Measurements from ENCODE around the gene BTBD6.

Gene BTBD6

DNA sequence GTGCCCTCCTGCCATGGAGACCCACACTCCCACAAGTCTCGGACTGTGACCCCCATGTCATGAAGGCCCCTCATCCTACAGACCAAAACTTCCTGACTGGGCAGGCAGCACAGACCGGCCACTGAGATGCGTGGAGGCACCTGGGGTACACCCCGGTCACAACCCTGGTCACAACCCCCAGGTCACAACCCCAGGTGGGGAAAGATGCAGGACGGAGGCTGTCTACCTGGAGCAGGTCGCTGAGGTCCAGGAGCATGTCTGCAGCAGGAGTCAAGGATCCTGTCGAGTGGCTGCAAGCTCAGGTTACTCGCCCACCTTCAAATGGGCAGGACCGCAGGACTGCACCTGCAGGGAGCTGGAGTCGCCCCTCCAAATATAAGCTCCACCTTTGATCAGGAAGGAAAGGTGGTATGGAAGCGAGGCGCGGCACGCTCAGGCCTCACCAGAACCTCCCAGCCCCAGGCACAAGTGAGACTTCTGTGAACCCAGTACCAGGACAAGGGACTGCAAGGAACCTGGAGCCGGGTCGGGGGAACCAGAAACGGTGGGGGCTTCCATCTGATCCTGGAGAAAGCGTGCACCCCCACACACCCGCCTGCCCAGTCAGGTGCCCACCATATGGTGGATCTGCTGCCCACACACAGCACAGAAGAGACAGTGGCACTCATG lies 8.1 kb downstream of the BTBD6 start:
- Histone ChIP-seq H3K9ac (no peak overlapping the region), H3K79me2 (peaks cover 2% of the 10 kb centered on the region), H3K27ac (no peak overlapping the region), H3K36me3 (ENCODE audit: control insufficient read depth, insufficient read depth, low read length) (no peaks in the 10 kb centered on the region), H3K27me3 (ENCODE audit: control insufficient read depth, insufficient read depth, low read length) (no peaks in the 10 kb centered on the region), H3K4me2 (ENCODE audit: low read length) (no peak overlapping the region), H3K4me1 (no peaks in the 10 kb centered on the region), H3K9me3 (ENCODE audit: control insufficient read depth, low read length) (no peaks in the 10 kb centered on the region), H3K4me3 (ENCODE audit: low read depth, low read length) (no peak overlapping the region), H2AFZ (no peak overlapping the region)
- TF ChIP-seq, protein P1, sequence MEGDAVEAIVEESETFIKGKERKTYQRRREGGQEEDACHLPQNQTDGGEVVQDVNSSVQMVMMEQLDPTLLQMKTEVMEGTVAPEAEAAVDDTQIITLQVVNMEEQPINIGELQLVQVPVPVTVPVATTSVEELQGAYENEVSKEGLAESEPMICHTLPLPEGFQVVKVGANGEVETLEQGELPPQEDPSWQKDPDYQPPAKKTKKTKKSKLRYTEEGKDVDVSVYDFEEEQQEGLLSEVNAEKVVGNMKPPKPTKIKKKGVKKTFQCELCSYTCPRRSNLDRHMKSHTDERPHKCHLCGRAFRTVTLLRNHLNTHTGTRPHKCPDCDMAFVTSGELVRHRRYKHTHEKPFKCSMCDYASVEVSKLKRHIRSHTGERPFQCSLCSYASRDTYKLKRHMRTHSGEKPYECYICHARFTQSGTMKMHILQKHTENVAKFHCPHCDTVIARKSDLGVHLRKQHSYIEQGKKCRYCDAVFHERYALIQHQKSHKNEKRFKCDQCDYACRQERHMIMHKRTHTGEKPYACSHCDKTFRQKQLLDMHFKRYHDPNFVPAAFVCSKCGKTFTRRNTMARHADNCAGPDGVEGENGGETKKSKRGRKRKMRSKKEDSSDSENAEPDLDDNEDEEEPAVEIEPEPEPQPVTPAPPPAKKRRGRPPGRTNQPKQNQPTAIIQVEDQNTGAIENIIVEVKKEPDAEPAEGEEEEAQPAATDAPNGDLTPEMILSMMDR (IDR thresholded peaks at IDR 0.05) = no peak

DNA sequence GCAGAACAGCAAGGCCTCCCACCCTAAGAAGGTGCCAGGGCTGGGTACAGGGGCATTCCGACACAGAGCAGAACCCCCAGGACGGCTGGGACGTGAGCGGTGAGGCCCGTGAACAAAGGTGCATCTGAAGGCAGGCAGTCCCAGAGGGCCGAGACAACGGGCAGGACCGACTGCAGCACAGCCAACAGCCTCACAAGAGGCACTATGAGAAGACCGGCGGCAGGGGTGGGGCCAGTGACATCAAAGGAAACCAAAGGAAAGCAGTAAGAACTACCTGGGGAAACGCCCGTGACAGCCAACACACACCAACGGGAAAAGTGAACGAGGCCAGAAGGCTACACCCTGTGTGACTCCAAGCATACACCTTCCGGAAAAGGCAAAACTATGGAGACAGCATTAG lies 9.1 kb downstream of the BTBD6 start:
- H3K9me3 ChIP-seq (ENCODE audit: control insufficient read depth, low read length) = no peaks in the 10 kb centered on the region
- no peaks in the 10 kb centered on the region for H3K27me3 ChIP-seq (ENCODE audit: control insufficient read depth, insufficient read depth, low read length)
- H3K9ac ChIP-seq = no peak overlapping the region
- TF ChIP-seq, protein P1 (IDR thresholded peaks at IDR 0.05) = no peak
- no peaks in the 10 kb centered on the region for H3K4me1 ChIP-seq
- no peak overlapping the region for H3K4me2 ChIP-seq (ENCODE audit: low read length)
- H3K79me2 ChIP-seq = peaks cover 9% of the 10 kb centered on the region
- no peak overlapping the region for H3K27ac ChIP-seq
- H3K36me3 ChIP-seq (ENCODE audit: control insufficient read depth, insufficient read depth, low read length) = no peaks in the 10 kb centered on the region
- H3K4me3 ChIP-seq (ENCODE audit: low read depth, low read length) = no peak overlapping the region
- H2AFZ ChIP-seq = no peak overlapping the region

DNA sequence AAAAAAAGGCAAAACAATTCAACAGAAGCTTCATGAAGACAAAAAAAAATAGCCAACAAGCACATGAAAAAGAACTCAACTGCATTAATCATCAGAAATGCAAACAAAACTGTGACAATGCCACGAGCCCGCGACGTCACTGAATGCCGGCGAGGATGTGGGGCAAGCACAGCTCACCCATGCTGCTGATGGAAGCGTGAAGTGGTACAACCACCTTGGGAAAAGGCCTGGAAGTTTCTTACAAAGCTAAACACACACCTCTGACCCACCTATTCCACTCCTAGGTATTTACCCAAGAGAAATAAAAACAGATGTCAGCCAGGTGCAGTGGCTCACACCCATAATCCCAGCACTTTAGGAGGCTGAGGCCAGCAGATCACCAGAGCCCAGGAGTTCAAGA lies 10.5 kb downstream of the BTBD6 start:
- no peak overlapping the region for H3K4me3 ChIP-seq (ENCODE audit: low read depth, low read length)
- H3K27me3 ChIP-seq (ENCODE audit: control insufficient read depth, insufficient read depth, low read length) = no peaks in the 10 kb centered on the region
- no peaks in the 10 kb centered on the region for H3K36me3 ChIP-seq (ENCODE audit: control insufficient read depth, insufficient read depth, low read length)
- TF ChIP-seq, protein P1 (IDR thresholded peaks at IDR 0.05) = no peak
- H3K79me2 ChIP-seq = peaks cover 13% of the 10 kb centered on the region
- H3K4me1 ChIP-seq = no peaks in the 10 kb centered on the region
- no peak overlapping the region for H3K4me2 ChIP-seq (ENCODE audit: low read length)
- no peaks in the 10 kb centered on the region for H3K9me3 ChIP-seq (ENCODE audit: control insufficient read depth, low read length)
- H3K9ac ChIP-seq = no peak overlapping the region
- no peak overlapping the region for H3K27ac ChIP-seq
- no peak overlapping the region for H2AFZ ChIP-seq

DNA sequence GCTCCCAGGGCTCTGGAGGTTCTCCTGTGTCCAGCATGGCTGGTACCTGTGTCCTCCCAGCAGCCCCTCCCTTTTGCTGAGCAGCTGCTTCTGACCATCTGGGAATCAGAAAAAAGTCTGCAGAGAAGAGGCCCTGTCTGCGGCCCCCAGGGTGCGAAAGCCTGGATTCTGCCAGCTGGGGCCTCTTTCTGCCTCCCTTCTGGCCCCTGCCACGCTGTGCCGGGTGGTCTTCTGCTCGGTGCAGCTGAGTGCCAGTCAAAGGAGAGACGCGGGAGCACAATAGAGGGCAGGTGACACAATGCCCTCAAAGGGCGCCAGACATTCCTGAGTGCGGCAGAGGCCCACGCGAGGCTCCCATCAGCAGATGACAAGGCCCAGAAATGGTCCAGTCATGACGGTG lies 12.6 kb downstream of the BTBD6 start:
- no peak overlapping the region for H3K9ac ChIP-seq
- H3K4me1 ChIP-seq = no peaks in the 10 kb centered on the region
- no peak overlapping the region for H3K4me2 ChIP-seq (ENCODE audit: low read length)
- H3K4me3 ChIP-seq (ENCODE audit: low read depth, low read length) = no peak overlapping the region
- no peaks in the 10 kb centered on the region for H3K9me3 ChIP-seq (ENCODE audit: control insufficient read depth, low read length)
- H3K79me2 ChIP-seq = peaks cover 13% of the 10 kb centered on the region
- no peaks in the 10 kb centered on the region for H3K36me3 ChIP-seq (ENCODE audit: control insufficient read depth, insufficient read depth, low read length)
- TF ChIP-seq, protein P1 (IDR thresholded peaks at IDR 0.05) = no peak
- H2AFZ ChIP-seq = no peak overlapping the region
- no peaks in the 10 kb centered on the region for H3K27me3 ChIP-seq (ENCODE audit: control insufficient read depth, insufficient read depth, low read length)
- H3K27ac ChIP-seq = no peak overlapping the region

DNA sequence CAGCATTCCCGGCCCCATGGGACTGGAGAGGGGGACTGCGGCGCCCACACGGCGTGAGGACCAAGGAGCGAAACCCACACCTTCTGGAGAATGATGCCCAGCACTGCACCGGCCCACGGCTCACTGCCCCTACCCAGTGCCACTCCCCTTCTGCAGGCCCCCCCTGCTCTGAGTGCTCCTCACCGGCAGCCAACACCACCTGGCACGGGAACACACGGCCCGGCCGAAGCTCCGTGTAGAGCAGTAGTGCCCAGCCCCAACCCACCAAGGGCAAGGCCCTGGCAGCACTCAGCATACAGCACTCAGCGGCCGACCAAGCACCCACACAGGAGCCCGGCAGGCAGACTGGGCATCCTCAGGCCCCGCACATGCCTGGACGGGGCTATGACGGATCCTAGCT lies 13.4 kb downstream of the BTBD6 start:
- Histone ChIP-seq H3K4me1 (no peaks in the 10 kb centered on the region), H3K27me3 (ENCODE audit: control insufficient read depth, insufficient read depth, low read length) (no peaks in the 10 kb centered on the region), H3K9ac (no peak overlapping the region), H3K9me3 (ENCODE audit: control insufficient read depth, low read length) (no peaks in the 10 kb centered on the region), H3K4me3 (ENCODE audit: low read depth, low read length) (no peak overlapping the region), H3K79me2 (peaks cover 12% of the 10 kb centered on the region), H3K36me3 (ENCODE audit: control insufficient read depth, insufficient read depth, low read length) (no peaks in the 10 kb centered on the region), H2AFZ (no peak overlapping the region), H3K27ac (no peak overlapping the region), H3K4me2 (ENCODE audit: low read length) (no peak overlapping the region)
- TF ChIP-seq, protein P1 (IDR thresholded peaks at IDR 0.05) = no peak
